K562 (cell line): ENCODE measurements around the gene DCXR. TPM values are rescaled to one million over a fixed set of nuclear protein-coding genes. Genes with fewer than 3 reads are reported as not detected.

ENCODE experiments used
- ATAC-seq: fragments of 200-7000 bp; cut with Tn5 transposase; 3 replicates; pipeline ENCODE4 v1.9.1; 2020; ENCODE audit warnings: moderate library complexity
- BruUV-seq: library from RNA; stranded (reverse); fragments of 400-500 nt; replicated peaks from 2 replicates; lab custom pipeline; 2021; lab: Mats Ljungman, UMichigan
- CTCF ChIA-PET: fragments of 300-600 bp; formaldehyde crosslinking; extraction: SDS; loops from one replicate; lab custom pipeline; 2021; ENCODE audit warnings: low intra/inter-chr PET ratio; lab: Yijun Ruan, JAX
- POLR2A ChIA-PET: fragments of 300-600, 350-650 bp; sonication (Branson Sonifier 250); formaldehyde crosslinking; extraction: SDS; loops from one replicate; lab custom pipeline; 2021; ENCODE audit warnings: antibody characterized with exemption, inconsistent platforms; lab: Yijun Ruan, JAX
- DNase-seq, 4 experiments: peaks; one replicate each; pipeline versions ENCODE4 v3.0.0 to v3.0.0-alpha.2; 2011 to 2018; ENCODE audit warnings: low spot score in 3 of 4, mixed read lengths in 3 of 4; ENCODE audit errors: extremely low read depth in 1 of 4
- FAIRE-seq: peaks from 2 replicates; lab custom pipeline; 2011; peaks lifted over from hg19 to GRCh38; lab: Jason Lieb, UNC
- H2AFZ ChIP-seq: 2 replicates; pipeline ENCODE4 v1.6.0; 2011; ENCODE audit warnings: low read depth, low read length, control low read depth, inconsistent platforms
- H3K27ac ChIP-seq: fragments of 200-600 bp; 3 replicates; pipeline ENCODE4 v1.8.0; 2011; ENCODE audit warnings: low read depth, mild to moderate bottlenecking, control low read depth, inconsistent platforms, low read length, moderate library complexity, mixed read lengths; ENCODE audit errors: extremely low read depth
- H3K27me3 ChIP-seq, 2 experiments: fragments of 300-600 bp in 1 of 2; 2 replicates in 1 of 2; 3 replicates in 1 of 2; pipeline versions ENCODE4 v1.6.0 to v1.8.0; 2011; ENCODE audit warnings: inconsistent platforms in 2 of 2, low read length in 2 of 2, mild to moderate bottlenecking in 1 of 2, mixed read lengths in 1 of 2, moderate library complexity in 1 of 2; ENCODE audit not compliant: control insufficient read depth in 2 of 2, insufficient read depth in 2 of 2
- H3K36me3 ChIP-seq: fragments of 300-600 bp; 3 replicates; pipeline ENCODE4 v1.8.0; 2011; ENCODE audit warnings: mild to moderate bottlenecking, low read length, inconsistent platforms; ENCODE audit not compliant: control insufficient read depth, insufficient read depth
- H3K4me1 ChIP-seq, 2 experiments: fragments of 200-600 bp in 1 of 2; replicated peaks in 1 of 2; 2 replicates in 1 of 2; 3 replicates in 1 of 2; pipeline versions ENCODE4 v1.5.1 to v1.8.0; 2011; ENCODE audit warnings: inconsistent platforms in 2 of 2, low read length in 2 of 2, mild to moderate bottlenecking in 1 of 2, mixed read lengths in 1 of 2, moderate library complexity in 1 of 2; ENCODE audit not compliant: control insufficient read depth in 2 of 2, insufficient read depth in 2 of 2
- H3K4me2 ChIP-seq: 2 replicates; pipeline ENCODE4 v1.6.1; 2011; ENCODE audit warnings: low read length, control low read depth, inconsistent platforms, mixed read lengths; ENCODE audit not compliant: insufficient read depth
- H3K4me3 ChIP-seq: fragments of 200-600 bp; sonication (generic), shearing (Covaris generic); 2 replicates; pipeline ENCODE4 v1.5.1; 2016; ENCODE audit warnings: control low read depth, inconsistent platforms
- H3K79me2 ChIP-seq: fragments of 200-600 bp; 3 replicates; pipeline ENCODE4 v1.8.0; 2011; ENCODE audit warnings: low read length, inconsistent platforms; ENCODE audit not compliant: control insufficient read depth, insufficient read depth
- H3K9ac ChIP-seq, 2 experiments: 2 replicates each; pipeline versions ENCODE4 v1.6.0 to v1.6.1; 2011; ENCODE audit warnings: low read depth in 2 of 2, low read length in 2 of 2, control low read depth in 1 of 2, inconsistent platforms in 1 of 2, mild to moderate bottlenecking in 1 of 2, mixed read lengths in 1 of 2; ENCODE audit not compliant: insufficient read depth in 1 of 2
- H3K9me1 ChIP-seq: one replicate; pipeline ENCODE4 v1.6.0; 2011; ENCODE audit warnings: inconsistent platforms, mild to moderate bottlenecking, low read length, moderate library complexity; ENCODE audit not compliant: control insufficient read depth, insufficient read depth
- H3K9me3 ChIP-seq: replicated peaks from 2 replicates; pipeline ENCODE4 v1.5.1; 2011; ENCODE audit warnings: low read depth, low read length, inconsistent platforms; ENCODE audit not compliant: control insufficient read depth, insufficient read depth
- H4K20me1 ChIP-seq: replicated peaks from 2 replicates; pipeline ENCODE4 v1.6.1; 2011; ENCODE audit warnings: low read length, inconsistent platforms, mixed read lengths; ENCODE audit not compliant: control insufficient read depth, insufficient read depth
- CBX3 ChIP-seq, 2 experiments: IDR thresholded peaks; 1 replicate in 1 of 2; 2 replicates in 1 of 2; pipeline ENCODE4 v1.6.1; 2012; ENCODE audit warnings: inconsistent platforms in 2 of 2, low read length in 2 of 2, borderline replicate concordance in 1 of 2, control low read depth in 1 of 2
- POLR2A ChIP-seq: fragments of 450-650 bp; conservative IDR thresholded peaks from 2 replicates; pipeline ENCODE4 v1.6.1; 2016
- POLR2G ChIP-seq: fragments of 200-400 bp; formaldehyde crosslinking; IDR thresholded peaks from 2 replicates; pipeline ENCODE4 v1.6.1; 2017; ENCODE audit warnings: low read depth, mild to moderate bottlenecking, antibody characterized with exemption, low read length, moderate library complexity
- RAD21 ChIP-seq, 2 experiments: fragments of 250-450 bp in 1 of 2; fragments of 450-650 bp in 1 of 2; sonication (Bioruptor Pico) in 1 of 2; formaldehyde crosslinking in 1 of 2; IDR thresholded peaks in 1 of 2; conservative IDR thresholded peaks in 1 of 2; 2 replicates each; pipeline versions ENCODE4 v1.4.0 to v1.8.0; 2020 to 2022; ENCODE audit warnings: mild to moderate bottlenecking in 2 of 2, moderate library complexity in 1 of 2
- RBFOX2 ChIP-seq: fragments of 200-400 bp; formaldehyde crosslinking; IDR thresholded peaks from 2 replicates; pipeline ENCODE4 v1.6.1; 2017; ENCODE audit warnings: low read depth, mild to moderate bottlenecking, low read length, moderate library complexity
- RBM22 ChIP-seq: fragments of 200-400 bp; formaldehyde crosslinking; IDR thresholded peaks from 2 replicates; pipeline ENCODE4 v1.6.1; 2018; ENCODE audit warnings: low read length, low read depth; ENCODE audit not compliant: poor library complexity, severe bottlenecking
- SMAD3 ChIP-seq: fragments of 450-650 bp; formaldehyde crosslinking; conservative IDR thresholded peaks from 2 replicates; pipeline ENCODE4 v1.4.0; 2020; ENCODE audit warnings: mild to moderate bottlenecking
- TBL1XR1 ChIP-seq, 2 experiments: IDR thresholded peaks; 2 replicates each; pipeline ENCODE4 v1.6.1; 2012; ENCODE audit warnings: improper control_type of control experiment in 2 of 2, low read length in 2 of 2, mild to moderate bottlenecking in 1 of 2
- ZNF609 ChIP-seq: sonication (generic); formaldehyde crosslinking; IDR thresholded peaks from 2 replicates; pipeline ENCODE4 v1.8.1; 2023; ENCODE audit warnings: missing genetic modification reagents, mild to moderate bottlenecking, borderline replicate concordance
- whole genome bisulfite sequencing: fragments of 100-300 bp; shearing (Covaris generic); methylation state at CpG from one replicate; pipeline ENCODE4 v1.1.6; 2016; ENCODE audit warnings: low coverage, mixed read lengths; ENCODE audit not compliant: insufficient coverage; ENCODE audit errors: missing lambda C conversion rate; 5-methylcytosine and 5-hydroxymethylcytosine counted together
- in situ Hi-C: fragments of 300-500 bp; cut with MboI; formaldehyde crosslinking; loops from 4 replicates; pipeline ENCODE4 v1.15.0; 2018; ENCODE audit warnings: inconsistent platforms, mixed read lengths
- intact Hi-C: fragments of 100-400 bp; cut with micrococcal nuclease; formaldehyde crosslinking; loops from 2 replicates; pipeline ENCODE4 v1.14.2; 2022
- polyA plus RNA-seq, 8 experiments: library from polyadenylated mRNA; depleted of rRNA in 4 of 8; stranded (reverse) in 5 of 8; unstranded in 3 of 8; fragments of >200 nt; fragmentation: Nextera tagmentation in 2 of 8; fragmentation: Illumina TruSeq in 1 of 8; extraction: Ambion mirVana in 2 of 8; extraction: Trizol in 1 of 8; gene quantifications; 2 replicates each; pipeline versions ENCODE4 v1.2.1 to v1.2.3, GENCODE V29; 2011 to 2014; ENCODE audit warnings: inconsistent platforms in 1 of 8, missing spikeins in 1 of 8
- total RNA-seq, 7 experiments: library from RNA; depleted of rRNA in 6 of 7; stranded (reverse); fragments of >200 nt in 6 of 7; fragmentation: Illumina TruSeq in 2 of 7; extraction: Trizol in 2 of 7; gene quantifications; 2 replicates each; pipeline versions ENCODE4 v1.2.1 to v1.2.3, GENCODE V29; 2011 to 2021; ENCODE audit warnings: low replicate concordance in 1 of 7
- TF ChIP-seq, protein P1 (sequence below): sonication (generic); formaldehyde crosslinking; IDR thresholded peaks from 2 replicates; pipeline ENCODE4 v1.8.1; 2023; ENCODE audit warnings: mild to moderate bottlenecking, missing genetic modification reagents

DCXR gene
- total and polyA plus RNA-seq, 9 of the 15 experiments (the other 6 are each of a cell fraction or from before 2014, with no cell fraction given), result 21.3 to 274 (median 156) TPM

- no peak for TF ChIP-seq SMAD3 (CRISPR knock-in tag)
- TF ChIP-seq TBL1XR1 (IDR thresholded peaks at IDR 0.05; ENCODE audit: low read length in 2 of 2), result no peak
Observed at GRCh38 chr17:82062076-82062983, 24.8 kb upstream of the DCXR start (continued).

GRCh38 chr17:82061047-82061925 is 23.8 kb upstream of the DCXR start:
- WGBS, result 91% methylated on average over 28 of the region's 34 CpGs
- Histone ChIP-seq H3K79me2 (peaks cover 28% of the 10 kb centered on the region), H3K4me3 (no peak overlapping the region), H3K9me1 (no peaks in the 10 kb centered on the region), H4K20me1 (peaks cover 7% of the 10 kb centered on the region), H3K9ac (no peak overlapping the region), H3K4me2 (no peak overlapping the region), H3K27ac (no peak overlapping the region), H2AFZ (no peak overlapping the region), H3K27me3 (no peaks in the 10 kb centered on the region), H3K36me3 (peaks cover 81% of the 10 kb centered on the region; the same call in 2 of the 3 replicates), H3K4me1 (peaks cover 3 to 90% of the 10 kb centered on the region in 2 experiments; a peak in 3 of 5 replicates), H3K9me3 (no peaks in the 10 kb centered on the region)
- DNase-seq (no peak), FAIRE-seq (no peak), ATAC-seq (no peak)
- BruUV-seq, result no TSS peak
- in situ Hi-C loops (no loop called here), intact Hi-C loops (no loop called here)
- ChIA-PET CTCF (no interaction called here), POLR2A (interaction anchor here (0.5 to 2.5 kb wide), 7 partner anchors 7 to 128 kb away, joined by 3 to 11 read pairs (median 3); partner anchors contain the start of gene DCXR)
- TF ChIP-seq ZNF609, result no peak
- TF ChIP-seq RBFOX2, result peak; percentile 64
- TF ChIP-seq, protein P1, sequence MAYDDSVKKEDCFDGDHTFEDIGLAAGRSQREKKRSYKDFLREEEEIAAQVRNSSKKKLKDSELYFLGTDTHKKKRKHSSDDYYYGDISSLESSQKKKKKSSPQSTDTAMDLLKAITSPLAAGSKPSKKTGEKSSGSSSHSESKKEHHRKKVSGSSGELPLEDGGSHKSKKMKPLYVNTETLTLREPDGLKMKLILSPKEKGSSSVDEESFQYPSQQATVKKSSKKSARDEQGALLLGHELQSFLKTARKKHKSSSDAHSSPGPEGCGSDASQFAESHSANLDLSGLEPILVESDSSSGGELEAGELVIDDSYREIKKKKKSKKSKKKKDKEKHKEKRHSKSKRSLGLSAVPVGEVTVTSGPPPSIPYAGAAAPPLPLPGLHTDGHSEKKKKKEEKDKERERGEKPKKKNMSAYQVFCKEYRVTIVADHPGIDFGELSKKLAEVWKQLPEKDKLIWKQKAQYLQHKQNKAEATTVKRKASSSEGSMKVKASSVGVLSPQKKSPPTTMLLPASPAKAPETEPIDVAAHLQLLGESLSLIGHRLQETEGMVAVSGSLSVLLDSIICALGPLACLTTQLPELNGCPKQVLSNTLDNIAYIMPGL (CRISPR knock-in tag), result no peak
- no peak for TF ChIP-seq RAD21 (CRISPR knock-in tag; conservative IDR thresholded peaks at IDR 0.05 in 1 of 2, IDR thresholded peaks at IDR 0.05 in 1 of 2)
- TF ChIP-seq POLR2A, result peak; percentile 23; the same call in 1 of the 2 replicates
- TF ChIP-seq CBX3 (IDR thresholded peaks at IDR 0.05; ENCODE audit: borderline replicate concordance in 1 of 2, low read length in 2 of 2), result no peak
- peak; percentile 34; the same call in 1 of the 2 replicates for TF ChIP-seq POLR2G
- peak; percentile 62 for TF ChIP-seq RBM22
